Motor neuron (in vitro differentiated cells): Measurements from ENCODE around the gene SIGLEC1. TPM values are rescaled to one million over a fixed set of nuclear protein-coding genes. Genes with fewer than 3 reads are reported as not detected.

Experiments
- ATAC-seq, 8 experiments: fragments of 200-7000 bp; cut with Tn5 transposase; replicated peaks in 6 of 8; 2 replicates each; pipeline ENCODE4 v1.8.0; 2021; ENCODE audit warnings: mild to moderate bottlenecking in 8 of 8, moderate library complexity in 8 of 8
- H3K27ac ChIP-seq, 2 donors: fragments of 250-450 bp; sonication (Bioruptor Pico); 2 replicates each; pipeline ENCODE4 v1.9.0; 2021; ENCODE audit warnings: antibody characterized with exemption in 2 of 2, mild to moderate bottlenecking in 2 of 2, moderate library complexity in 1 of 2
- H3K4me1 ChIP-seq, 2 donors: fragments of 250-450 bp; sonication (Bioruptor Pico); replicated peaks in 1 of 2; 2 replicates each; pipeline ENCODE4 v1.6.1; 2021; ENCODE audit warnings: antibody characterized with exemption in 2 of 2, mild to moderate bottlenecking in 2 of 2, moderate library complexity in 1 of 2
- H3K4me3 ChIP-seq, 5 donors: fragments of 250-450 bp; sonication (Bioruptor Pico); 2 replicates each; pipeline ENCODE4 v1.9.0; 2021; ENCODE audit warnings: antibody characterized with exemption in 5 of 5, mild to moderate bottlenecking in 5 of 5, moderate library complexity in 4 of 5
- WGBS, 10 experiments: fragments of 450-650 bp; shearing (Covaris generic); methylation state at CpG; one replicate each; pipeline ENCODE4 v1.0.0; 2022; 5-methylcytosine and 5-hydroxymethylcytosine counted together
- in situ Hi-C, 9 experiments: fragments of 400-800 bp; cut with MboI; loops; one replicate each; pipeline ENCODE4 v1.15.0; 2021; ENCODE audit warnings: low sequenced_read_pairs in 9 of 9, low pct_unique_long_range_greater_than_20kb in 2 of 9; ENCODE audit not compliant: unreplicated experiment in 9 of 9
- total RNA-seq, 8 experiments: library from RNA; unstranded; fragments of 300-600 nt; gene quantifications; 2 replicates each; pipeline versions ENCODE4 v1.2.3 to v1.2.4, GENCODE V29; 2022

SIGLEC1 gene
- total RNA-seq, 8 experiments from 2014 or later = 0.07 to 0.66 (median 0.31) TPM

- H3K4me1 ChIP-seq = no peaks in the 10 kb centered on the region
- 20 to 93% (median 68%) methylated on average over 1 to 4 of the region's 4 CpGs; no CpG with 5 or more reads in 4 of the 10 experiments for WGBS, 10 experiments
- no peak overlapping the region for H3K4me3 ChIP-seq
- no peak overlapping the region for H3K27ac ChIP-seq
- in situ Hi-C loops = no loop called here
- no peak for ATAC-seq
These were observed 887 bp downstream of the SIGLEC1 start for GRCh38 chr20:3711484-3711941.

GRCh38 chr20:3710703-3711483, 1.5 kb downstream of the SIGLEC1 start:
- WGBS, 10 experiments = 10 to 94% (median 49%) methylated on average over 1 to 13 of the region's 18 CpGs; no CpG with 5 or more reads in 4 of the 10 experiments
- in situ Hi-C loops = no loop called here
- ATAC-seq = peak in 7 of 8 experiments; percentile 2 to 60 (median 37)
- Histone ChIP-seq H3K4me3 (no peak overlapping the region), H3K4me1 (no peaks in the 10 kb centered on the region), H3K27ac (no peak overlapping the region)

GRCh38 chr20:3710011-3710466, 2.4 kb downstream of the SIGLEC1 start:
- in situ Hi-C loops = no loop called here
- 15 to 83% (median 61%) methylated on average over 1 to 4 of the region's 6 CpGs; no CpG with 5 or more reads in 6 of the 10 experiments for WGBS, 10 experiments
- Histone ChIP-seq H3K27ac (no peak overlapping the region), H3K4me3 (no peak overlapping the region), H3K4me1 (no peaks in the 10 kb centered on the region)
- peak in 4 of 8 experiments; percentile 7 to 89 (median 83) for ATAC-seq

- Histone ChIP-seq H3K4me1 (no peaks in the 10 kb centered on the region), H3K27ac (no peak overlapping the region), H3K4me3 (no peak overlapping the region)
- no peak for ATAC-seq
- in situ Hi-C loops = no loop called here
- WGBS, 10 experiments = 67 to 100% (median 89%) methylated on average over 1 to 3 of the region's 3 CpGs; no CpG with 5 or more reads in 3 of the 10 experiments
These were observed 4.9 kb downstream of the SIGLEC1 start for GRCh38 chr20:3707508-3707899.

- WGBS, 10 experiments = 72 to 100% (median 83%) methylated on average over 1 to 4 of the region's 10 CpGs; no CpG with 5 or more reads in 5 of the 10 experiments
- in situ Hi-C loops = no loop called here
- H3K27ac ChIP-seq = no peak overlapping the region
These were observed 5.5 kb downstream of the SIGLEC1 start for GRCh38 chr20:3706774-3707507.

GRCh38 chr20:3705970-3706739, 6.2 kb downstream of the SIGLEC1 start:
- Histone ChIP-seq H3K27ac (no peak overlapping the region), H3K4me3 (no peak overlapping the region), H3K4me1 (no peaks in the 10 kb centered on the region)
- ATAC-seq = no peak
- in situ Hi-C loops = no loop called here
- 84 to 100% (median 88%) methylated on average over 2 to 16 of the region's 31 CpGs; no CpG with 5 or more reads in 7 of the 10 experiments for WGBS, 10 experiments

More at GRCh38 chr20:3706774-3707507, 5.5 kb downstream of the SIGLEC1 start:
- Histone ChIP-seq H3K4me3 (no peak overlapping the region), H3K4me1 (no peaks in the 10 kb centered on the region)
- peak in 3 of 8 experiments; percentile 4 to 11 (median 9) for ATAC-seq

GRCh38 chr20:3705491-3705969, 6.9 kb downstream of the SIGLEC1 start:
- ATAC-seq = no peak
- H3K4me1 ChIP-seq = no peaks in the 10 kb centered on the region
- no peak overlapping the region for H3K4me3 ChIP-seq
- 60 to 100% (median 73%) methylated on average over 1 to 8 of the region's 14 CpGs; no CpG with 5 or more reads in 6 of the 10 experiments for WGBS, 10 experiments
- no peak overlapping the region for H3K27ac ChIP-seq
- in situ Hi-C loops = no loop called here

GRCh38 chr20:3704087-3704486, 8.3 kb downstream of the SIGLEC1 start:
- H3K27ac ChIP-seq = no peak overlapping the region
- H3K4me1 ChIP-seq = no peaks in the 10 kb centered on the region
- in situ Hi-C loops = no loop called here
- 60 to 93% (median 82%) methylated on average over 2 to 4 of the region's 5 CpGs; no CpG with 5 or more reads in 5 of the 10 experiments for WGBS, 10 experiments
- ATAC-seq = no peak
- H3K4me3 ChIP-seq = no peak overlapping the region

- ATAC-seq = peak in 2 of 8 experiments; percentile 57 to 81
- in situ Hi-C loops = no loop called here
- no peaks in the 10 kb centered on the region for H3K4me1 ChIP-seq
These were observed 9.6 kb downstream of the SIGLEC1 start for GRCh38 chr20:3702611-3703391.

GRCh38 chr20:3701061-3701998, 11.1 kb downstream of the SIGLEC1 start:
- Histone ChIP-seq H3K4me1 (no peaks in the 10 kb centered on the region), H3K27ac (no peak overlapping the region), H3K4me3 (no peak overlapping the region)
- in situ Hi-C loops = no loop called here
- WGBS, 10 experiments = 58 to 97% (median 68%) methylated on average over 5 to 8 of the region's 13 CpGs; no CpG with 5 or more reads in 7 of the 10 experiments
- no peak for ATAC-seq

More at GRCh38 chr20:3702611-3703391, 9.6 kb downstream of the SIGLEC1 start:
- Histone ChIP-seq H3K4me3 (no peak overlapping the region), H3K27ac (no peak overlapping the region)
- 0 to 100% (median 80%) methylated on average over 1 to 8 of the region's 11 CpGs; no CpG with 5 or more reads in 1 of the 10 experiments for WGBS, 10 experiments

- WGBS, 10 experiments = 100% methylated on average over 1 of the region's 16 CpGs; no CpG with 5 or more reads in 9 of the 10 experiments
- no peak overlapping the region for H3K27ac ChIP-seq
- ATAC-seq = no peak
- no peaks in the 10 kb centered on the region for H3K4me1 ChIP-seq
- in situ Hi-C loops = no loop called here
- no peak overlapping the region for H3K4me3 ChIP-seq
These were observed 13.4 kb downstream of the SIGLEC1 start for GRCh38 chr20:3699037-3699436.
